Keratinocyte (primary cell): ENCODE results near the gene FMO1. TPM values are rescaled to one million over a fixed set of nuclear protein-coding genes. Genes with fewer than 3 reads are reported as not detected.

Experiments used
- DNase-seq: peaks from one replicate; pipeline ENCODE4 v3.0.0-alpha.2; 2011; ENCODE audit warnings: low read depth, missing footprints, low spot score
- FAIRE-seq: peaks from 2 replicates; lab custom pipeline; 2011; peaks lifted over from hg19 to GRCh38; lab: Jason Lieb, UNC
- H2AFZ ChIP-seq: 2 replicates; pipeline ENCODE4 v1.6.0; 2012; ENCODE audit warnings: low read length, control low read depth, inconsistent platforms; ENCODE audit not compliant: control insufficient read depth
- H3K27ac ChIP-seq: 2 replicates; pipeline ENCODE4 v1.5.1; 2011; ENCODE audit warnings: low read length; ENCODE audit not compliant: control insufficient read depth, insufficient read depth
- H3K27me3 ChIP-seq: 3 replicates; pipeline ENCODE4 v1.6.0; 2011; ENCODE audit warnings: low read length; ENCODE audit not compliant: control insufficient read depth, insufficient read depth; ENCODE audit errors: extremely low read depth
- H3K36me3 ChIP-seq, 2 experiments: 2 replicates in 1 of 2; 3 replicates in 1 of 2; pipeline ENCODE4 v1.5.1; 2011; ENCODE audit warnings: low read length in 2 of 2, mild to moderate bottlenecking in 1 of 2; ENCODE audit not compliant: control insufficient read depth in 2 of 2, insufficient read depth in 2 of 2; ENCODE audit errors: extremely low read depth in 1 of 2
- H3K4me1 ChIP-seq: 3 replicates; pipeline ENCODE4 v1.5.1; 2011; ENCODE audit warnings: low read length; ENCODE audit not compliant: control insufficient read depth, insufficient read depth; ENCODE audit errors: extremely low read depth
- H3K4me2 ChIP-seq: 3 replicates; pipeline ENCODE4 v1.6.0; 2011; ENCODE audit warnings: low read depth, low read length; ENCODE audit not compliant: control insufficient read depth, insufficient read depth; ENCODE audit errors: extremely low read depth
- H3K4me3 ChIP-seq, 3 experiments: fragments of 200-600 bp in 1 of 3; sonication (generic) in 1 of 3; 2 replicates in 2 of 3; 3 replicates in 1 of 3; pipeline ENCODE4 v1.5.1; 2011 to 2016; ENCODE audit warnings: low read length in 3 of 3, mild to moderate bottlenecking in 3 of 3, control low read depth in 2 of 3, inconsistent platforms in 1 of 3, low read depth in 1 of 3, mixed read lengths in 1 of 3, mixed run types in 1 of 3, moderate library complexity in 1 of 3; ENCODE audit not compliant: control insufficient read depth in 2 of 3, insufficient read depth in 2 of 3; ENCODE audit errors: extremely low read depth in 1 of 3
- H3K79me2 ChIP-seq: 2 replicates; pipeline ENCODE4 v1.6.0; 2012; ENCODE audit warnings: low read length; ENCODE audit not compliant: control insufficient read depth, insufficient read depth
- H3K9ac ChIP-seq: 3 replicates; pipeline ENCODE4 v1.6.0; 2011; ENCODE audit warnings: low read length; ENCODE audit not compliant: control insufficient read depth, insufficient read depth; ENCODE audit errors: extremely low read depth
- H3K9me1 ChIP-seq: 3 replicates; pipeline ENCODE4 v1.6.0; 2011; ENCODE audit warnings: low read length; ENCODE audit not compliant: control insufficient read depth, insufficient read depth; ENCODE audit errors: extremely low read depth
- H3K9me3 ChIP-seq: 2 replicates; pipeline ENCODE4 v1.5.1; 2012; ENCODE audit warnings: low read depth, low read length; ENCODE audit not compliant: control insufficient read depth
- H4K20me1 ChIP-seq: 3 replicates; pipeline ENCODE4 v1.6.0; 2011; ENCODE audit warnings: low read length; ENCODE audit not compliant: control insufficient read depth, insufficient read depth; ENCODE audit errors: extremely low read depth
- EZH2 ChIP-seq: IDR thresholded peaks from one replicate; pipeline ENCODE4 v1.6.1; 2012; ENCODE audit warnings: inconsistent platforms, mild to moderate bottlenecking, low read length, moderate library complexity
- dilution Hi-C: fragments of 300-500 bp; cut with MboI; formaldehyde crosslinking; loops from one replicate; pipeline ENCODE4 v1.7.0; 2020; ENCODE audit warnings: low sequenced_read_pairs; ENCODE audit not compliant: extremely low pct_ligation_motif_present
- polyA plus RNA-seq, 5 experiments: library from polyadenylated mRNA; depleted of rRNA in 3 of 5; stranded (reverse) in 3 of 5; stranded (forward) in 1 of 5; unstranded in 1 of 5; fragments of >200 nt; gene quantifications; 1 replicate in 1 of 5; 2 replicates in 3 of 5; 3 replicates in 1 of 5; pipeline versions ENCODE4 v1.2.1 to v1.2.3, GENCODE V29; 2011 to 2012; ENCODE audit warnings: missing spikeins in 2 of 5, low read depth in 1 of 5, low replicate concordance in 1 of 5
- TF ChIP-seq, protein P1 (sequence below), 3 experiments: IDR thresholded peaks in 1 of 3; conservative IDR thresholded peaks in 1 of 3; optimal IDR thresholded peaks in 1 of 3; 2 replicates in 2 of 3; 3 replicates in 1 of 3; pipeline versions ENCODE3 to v1.5.1; 2011; ENCODE audit warnings: low read length in 3 of 3, mild to moderate bottlenecking in 3 of 3, moderate library complexity in 2 of 3, control low read depth in 1 of 3, inconsistent platforms in 1 of 3; ENCODE audit not compliant: insufficient read depth in 2 of 3; ENCODE audit errors: extremely low read depth in 1 of 3

The FMO1 gene
- polyA plus RNA-seq, 1 donor (not counting 4 experiments of a cell fraction or from before 2014, with no cell fraction given), result 0.07 TPM

DNA sequence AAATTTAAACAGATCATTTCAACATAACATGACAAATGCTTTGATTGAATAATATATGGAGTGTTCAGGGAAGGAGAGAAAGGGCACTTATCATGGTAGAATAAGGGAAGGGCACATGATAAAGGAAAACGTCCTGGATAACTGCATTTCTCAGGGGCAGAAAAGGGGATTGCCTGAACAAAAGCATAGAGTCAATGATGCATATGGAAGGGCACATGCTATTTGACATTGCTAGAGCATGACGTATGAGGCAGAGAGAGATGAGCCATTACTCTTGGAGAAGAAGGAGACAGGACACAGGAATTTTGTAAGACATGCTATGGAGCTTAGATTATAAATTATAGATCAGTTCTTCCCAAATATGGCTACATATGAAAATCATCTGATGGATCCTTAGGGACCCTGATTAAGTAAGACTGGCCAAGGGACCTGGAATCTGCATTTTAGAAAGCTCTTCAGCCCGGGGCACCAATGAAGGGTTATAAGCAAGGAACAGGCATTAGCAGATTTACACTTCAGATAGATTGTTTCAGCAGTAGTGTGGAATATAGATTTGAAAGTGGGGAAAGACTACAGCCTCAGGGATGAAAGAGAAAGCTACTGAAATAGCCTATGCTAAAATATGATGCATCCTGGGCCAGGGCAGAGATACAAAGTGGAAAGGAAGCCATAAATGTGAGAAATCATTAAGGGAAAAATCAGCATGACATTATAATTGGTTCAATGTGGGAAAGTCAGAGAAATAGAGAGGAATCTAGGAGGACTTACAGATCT lies 41.9 kb upstream of the FMO1 start:
- no peaks in the 10 kb centered on the region for H3K79me2 ChIP-seq
- FAIRE-seq, result no peak
- no peak for TF ChIP-seq EZH2
- TF ChIP-seq, protein P1, sequence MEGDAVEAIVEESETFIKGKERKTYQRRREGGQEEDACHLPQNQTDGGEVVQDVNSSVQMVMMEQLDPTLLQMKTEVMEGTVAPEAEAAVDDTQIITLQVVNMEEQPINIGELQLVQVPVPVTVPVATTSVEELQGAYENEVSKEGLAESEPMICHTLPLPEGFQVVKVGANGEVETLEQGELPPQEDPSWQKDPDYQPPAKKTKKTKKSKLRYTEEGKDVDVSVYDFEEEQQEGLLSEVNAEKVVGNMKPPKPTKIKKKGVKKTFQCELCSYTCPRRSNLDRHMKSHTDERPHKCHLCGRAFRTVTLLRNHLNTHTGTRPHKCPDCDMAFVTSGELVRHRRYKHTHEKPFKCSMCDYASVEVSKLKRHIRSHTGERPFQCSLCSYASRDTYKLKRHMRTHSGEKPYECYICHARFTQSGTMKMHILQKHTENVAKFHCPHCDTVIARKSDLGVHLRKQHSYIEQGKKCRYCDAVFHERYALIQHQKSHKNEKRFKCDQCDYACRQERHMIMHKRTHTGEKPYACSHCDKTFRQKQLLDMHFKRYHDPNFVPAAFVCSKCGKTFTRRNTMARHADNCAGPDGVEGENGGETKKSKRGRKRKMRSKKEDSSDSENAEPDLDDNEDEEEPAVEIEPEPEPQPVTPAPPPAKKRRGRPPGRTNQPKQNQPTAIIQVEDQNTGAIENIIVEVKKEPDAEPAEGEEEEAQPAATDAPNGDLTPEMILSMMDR (optimal IDR thresholded peaks at IDR 0.05 in 1 of 3, IDR thresholded peaks at IDR 0.05 in 1 of 3, conservative IDR thresholded peaks at IDR 0.05 in 1 of 3; ENCODE audit: extremely low read depth in 1 of 3, insufficient read depth in 2 of 3, low read length in 3 of 3), result no peak

DNA sequence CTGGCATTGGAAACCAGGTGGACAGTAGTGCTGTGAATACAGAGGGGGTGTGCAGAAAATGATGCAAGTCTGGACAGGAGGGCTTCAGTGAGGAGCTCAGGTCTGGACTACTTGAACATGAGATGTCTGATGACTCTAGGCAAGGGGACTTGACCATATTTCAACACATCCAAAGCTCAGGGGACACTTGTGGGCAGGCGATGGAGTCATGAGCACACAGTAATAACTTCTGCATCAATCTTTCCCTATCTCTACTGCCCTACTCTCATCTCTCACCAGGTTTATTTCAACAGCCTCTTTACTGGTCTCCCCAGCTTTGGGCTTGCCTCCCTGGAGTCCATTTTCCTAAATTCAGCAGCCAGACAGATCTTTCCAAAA lies 41.3 kb upstream of the FMO1 start:
- Histone ChIP-seq H3K9ac (no peak overlapping the region), H3K9me3 (no peaks in the 10 kb centered on the region), H2AFZ (no peak overlapping the region), H3K9me1 (no peaks in the 10 kb centered on the region), H3K4me2 (no peak overlapping the region), H3K27me3 (no peaks in the 10 kb centered on the region), H3K36me3 (no peaks in the 10 kb centered on the region), H3K27ac (no peak overlapping the region), H4K20me1 (no peaks in the 10 kb centered on the region), H3K4me3 (no peak overlapping the region), H3K4me1 (no peaks in the 10 kb centered on the region), H3K79me2 (no peaks in the 10 kb centered on the region)
- TF ChIP-seq EZH2, result no peak
- TF ChIP-seq, protein P1 (optimal IDR thresholded peaks at IDR 0.05 in 1 of 3, IDR thresholded peaks at IDR 0.05 in 1 of 3, conservative IDR thresholded peaks at IDR 0.05 in 1 of 3; ENCODE audit: extremely low read depth in 1 of 3, insufficient read depth in 2 of 3, low read length in 3 of 3), result no peak
- dilution Hi-C loops, result no loop called here
- DNase-seq (no peak), FAIRE-seq (no peak)

More for the DNA sequence above, 41.9 kb upstream of the FMO1 start:
- Histone ChIP-seq H3K4me1 (no peaks in the 10 kb centered on the region), H4K20me1 (no peaks in the 10 kb centered on the region), H3K9ac (no peak overlapping the region), H3K27ac (no peak overlapping the region), H3K4me3 (no peak overlapping the region), H3K9me1 (no peaks in the 10 kb centered on the region), H3K27me3 (no peaks in the 10 kb centered on the region), H3K4me2 (no peak overlapping the region), H2AFZ (no peak overlapping the region), H3K9me3 (no peaks in the 10 kb centered on the region), H3K36me3 (no peaks in the 10 kb centered on the region)
- dilution Hi-C loops, result no loop called here
- DNase-seq, result no peak
